Spinal cord (tissue), 10 donors: ENCODE measurements around the gene CCDC92. TPM values are rescaled to one million over a fixed set of nuclear protein-coding genes. Genes with fewer than 3 reads are reported as not detected.
A peak's percentile ranks its signal among the peaks of the same experiment; 100 is the strongest.

ENCODE experiments used
- DNase-seq, 6 donors: peaks; one replicate each; pipeline versions ENCODE4 v3.0.0 to v3.0.0-alpha.2; 2013 to 2015; ENCODE audit warnings: low spot score in 6 of 6, low read depth in 4 of 6
- H3K27ac ChIP-seq: one replicate; pipeline ENCODE4 v1.5.1; 2013; ENCODE audit warnings: low read depth, low read length, control low read depth
- H3K27me3 ChIP-seq: one replicate; pipeline ENCODE4 v1.6.1; 2013; ENCODE audit warnings: low read length; ENCODE audit not compliant: control insufficient read depth, insufficient read depth
- H3K36me3 ChIP-seq: one replicate; pipeline ENCODE4 v1.6.1; 2013; ENCODE audit warnings: low read length; ENCODE audit not compliant: control insufficient read depth, insufficient read depth
- H3K4me1 ChIP-seq: one replicate; pipeline ENCODE4 v1.6.1; 2013; ENCODE audit warnings: low read length; ENCODE audit not compliant: control insufficient read depth, insufficient read depth
- H3K4me3 ChIP-seq: one replicate; pipeline ENCODE4 v1.5.1; 2013; ENCODE audit warnings: low read depth, low read length, control low read depth
- H3K9me3 ChIP-seq: one replicate; pipeline ENCODE4 v1.6.1; 2013; ENCODE audit warnings: low read length; ENCODE audit not compliant: control insufficient read depth, insufficient read depth
- WGBS: methylation state at CpG from one replicate; pipeline ENCODE4 v1.1.5; 2013; ENCODE audit warnings: missing lambda C conversion rate; ENCODE audit not compliant: insufficient coverage; 5-methylcytosine and 5-hydroxymethylcytosine counted together
- polyA plus RNA-seq, 2 donors: library from polyadenylated mRNA; unstranded; fragments of 120-200 nt; gene quantifications; one replicate each; pipeline ENCODE4 v1.2.1, GENCODE V29; 2013; ENCODE audit not compliant: insufficient read length in 2 of 2
- total RNA-seq, 2 donors: library from RNA; depleted of rRNA in 1 of 2; stranded (reverse); fragments of 120-200 nt in 1 of 2; fragments of >200 nt in 1 of 2; gene quantifications; one replicate each; pipeline versions ENCODE4 v1.2.3 to v1.2.4, GENCODE V29; 2013 to 2014
- donor health status: healthy.

The CCDC92 gene
- total and polyA plus RNA-seq, 4 donors, result 21.7 to 109 (median 65.5) TPM

DNA sequence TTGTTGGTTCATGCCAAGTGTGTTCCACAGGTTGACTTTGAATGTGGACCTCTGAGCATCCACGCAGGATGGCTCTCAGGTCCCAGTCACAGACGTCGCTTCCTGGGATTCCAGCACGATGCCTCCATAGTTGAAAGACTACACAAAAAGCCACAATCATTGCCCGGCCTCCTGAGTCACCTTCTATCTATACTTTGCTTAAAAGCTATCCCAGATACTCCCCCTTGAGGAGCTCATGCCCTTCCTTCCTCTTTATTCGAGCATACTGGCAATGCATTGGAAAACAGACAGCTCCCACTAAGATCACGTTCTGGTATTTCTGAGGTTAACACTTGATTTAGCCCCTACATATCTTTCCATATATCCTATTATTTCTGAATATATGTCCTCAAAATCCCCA lies 40.4 kb upstream of the CCDC92 start:
- no peak for DNase-seq
- 92% methylated on average over 7 of the region's 7 CpGs for WGBS
- H3K36me3 ChIP-seq, result peaks cover 15% of the 10 kb centered on the region
- no peak overlapping the region for H3K27ac ChIP-seq
- peaks cover 3% of the 10 kb centered on the region for H3K4me1 ChIP-seq
- no peaks in the 10 kb centered on the region for H3K27me3 ChIP-seq
- no peaks in the 10 kb centered on the region for H3K9me3 ChIP-seq
- H3K4me3 ChIP-seq, result no peak overlapping the region

DNA sequence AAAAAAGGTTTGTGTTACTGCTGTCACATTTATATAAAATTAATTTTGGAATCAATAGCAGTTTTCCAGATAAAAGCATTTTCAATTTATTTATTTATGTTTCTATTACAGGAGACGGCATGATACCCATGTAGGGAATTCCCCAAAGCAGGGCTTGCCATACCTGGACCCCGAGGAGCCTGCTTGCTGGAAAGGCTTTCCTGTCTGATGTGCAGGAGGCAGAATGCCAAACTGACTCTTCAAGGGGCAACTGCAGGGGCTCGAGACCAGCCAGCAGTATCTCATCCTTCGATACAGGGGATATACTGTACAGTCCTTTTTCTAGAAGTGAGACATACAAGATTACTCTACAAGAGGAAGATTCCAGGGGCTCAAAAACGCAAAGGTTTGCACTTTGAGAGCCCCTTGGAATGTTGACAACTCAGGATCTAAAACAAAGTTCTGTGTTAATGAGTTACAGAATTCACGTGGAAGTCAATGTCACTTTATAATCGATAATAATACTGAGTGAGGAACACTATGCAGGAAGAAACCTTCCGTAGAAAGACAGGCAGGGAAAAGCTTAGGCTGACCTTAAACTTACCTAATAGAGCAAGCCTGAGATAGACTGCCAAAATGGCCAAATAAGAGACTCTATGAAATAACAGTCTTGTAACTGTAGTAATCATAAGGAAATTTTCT lies 38.9 kb upstream of the CCDC92 start:
- Histone ChIP-seq H3K4me3 (no peak overlapping the region), H3K36me3 (peaks cover 15% of the 10 kb centered on the region), H3K4me1 (peaks cover 11% of the 10 kb centered on the region), H3K27ac (no peak overlapping the region), H3K9me3 (no peaks in the 10 kb centered on the region), H3K27me3 (no peaks in the 10 kb centered on the region)
- no peak for DNase-seq
- WGBS, result 96% methylated on average over 4 of the region's 8 CpGs

DNA sequence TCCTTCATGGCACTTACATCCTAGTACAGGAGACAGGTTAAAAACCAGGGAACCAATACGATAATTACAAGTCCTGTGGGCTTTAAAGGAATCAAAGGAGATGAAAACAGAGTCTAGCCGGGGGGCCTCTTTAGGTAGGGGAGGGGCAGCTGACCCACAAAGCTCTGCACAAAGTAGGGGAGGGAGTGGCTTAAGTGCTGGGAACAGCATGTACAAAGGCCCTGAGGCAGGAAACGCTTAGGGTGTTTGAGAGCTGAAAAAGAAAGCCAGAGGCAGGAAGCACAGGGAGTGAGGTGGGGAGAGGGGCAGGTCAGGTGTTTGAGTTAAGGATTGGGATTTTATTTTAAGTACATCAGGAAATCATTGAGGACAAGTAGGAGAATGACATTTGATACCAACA lies 38.1 kb upstream of the CCDC92 start:
- 93% methylated on average over 3 of the region's 3 CpGs for WGBS
- Histone ChIP-seq H3K27ac (no peak overlapping the region), H3K9me3 (no peaks in the 10 kb centered on the region), H3K36me3 (peaks cover 12% of the 10 kb centered on the region), H3K4me1 (peaks cover 17% of the 10 kb centered on the region), H3K27me3 (no peaks in the 10 kb centered on the region), H3K4me3 (no peak overlapping the region)
- no peak for DNase-seq

DNA sequence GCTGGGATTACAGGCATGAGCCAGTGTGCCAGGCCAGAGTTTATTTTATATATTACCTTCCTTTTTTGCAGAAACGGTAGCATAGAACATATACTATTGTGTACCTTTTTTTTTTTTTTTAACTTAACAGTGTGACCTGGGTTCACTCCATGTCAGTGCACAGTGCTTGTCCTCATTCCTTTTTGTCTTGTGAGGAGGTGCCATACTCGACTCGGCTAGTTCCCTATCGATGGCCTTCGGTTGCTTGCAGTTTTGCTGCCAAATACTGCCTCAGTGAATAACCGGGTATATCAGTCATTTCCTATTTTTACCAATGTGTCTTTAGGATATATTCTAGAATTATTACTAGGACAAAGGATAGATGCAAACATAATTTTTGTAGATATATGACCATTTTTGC lies 37.1 kb upstream of the CCDC92 start:
- no peak overlapping the region for H3K27ac ChIP-seq
- no peaks in the 10 kb centered on the region for H3K9me3 ChIP-seq
- H3K4me1 ChIP-seq, result peaks cover 18% of the 10 kb centered on the region
- no peak for DNase-seq
- no peaks in the 10 kb centered on the region for H3K27me3 ChIP-seq
- H3K36me3 ChIP-seq, result peaks cover 8% of the 10 kb centered on the region
- H3K4me3 ChIP-seq, result no peak overlapping the region
- 90% methylated on average over 2 of the region's 6 CpGs for WGBS

DNA sequence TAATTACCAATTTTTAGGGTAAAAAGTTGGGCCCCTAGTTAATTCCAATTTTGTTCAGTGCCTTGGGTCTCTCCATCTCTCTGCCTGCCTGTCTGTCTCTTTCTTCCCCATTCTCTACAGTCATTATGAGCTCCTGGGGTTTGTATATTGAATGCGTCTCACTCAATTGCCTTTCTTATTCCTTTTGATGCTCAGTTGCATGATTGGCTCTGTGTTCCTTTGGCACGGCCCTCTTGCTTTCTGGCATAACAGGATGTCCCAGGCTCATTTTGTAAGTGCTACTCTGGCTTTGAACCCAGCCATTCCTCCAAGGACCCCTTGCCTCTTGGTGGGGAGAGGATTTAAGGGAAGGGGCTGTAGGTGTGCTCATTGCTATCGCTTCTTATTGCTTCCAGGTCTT lies 36.0 kb upstream of the CCDC92 start:
- H3K27me3 ChIP-seq, result no peaks in the 10 kb centered on the region
- H3K27ac ChIP-seq, result no peak overlapping the region
- H3K9me3 ChIP-seq, result no peaks in the 10 kb centered on the region
- peaks cover 18% of the 10 kb centered on the region for H3K4me1 ChIP-seq
- no CpG with 5 or more reads among the region's 3 CpGs for WGBS
- peaks cover 8% of the 10 kb centered on the region for H3K36me3 ChIP-seq
- H3K4me3 ChIP-seq, result no peak overlapping the region
- peak in 2 of 6 donors; percentile 62 to 87 for DNase-seq

DNA sequence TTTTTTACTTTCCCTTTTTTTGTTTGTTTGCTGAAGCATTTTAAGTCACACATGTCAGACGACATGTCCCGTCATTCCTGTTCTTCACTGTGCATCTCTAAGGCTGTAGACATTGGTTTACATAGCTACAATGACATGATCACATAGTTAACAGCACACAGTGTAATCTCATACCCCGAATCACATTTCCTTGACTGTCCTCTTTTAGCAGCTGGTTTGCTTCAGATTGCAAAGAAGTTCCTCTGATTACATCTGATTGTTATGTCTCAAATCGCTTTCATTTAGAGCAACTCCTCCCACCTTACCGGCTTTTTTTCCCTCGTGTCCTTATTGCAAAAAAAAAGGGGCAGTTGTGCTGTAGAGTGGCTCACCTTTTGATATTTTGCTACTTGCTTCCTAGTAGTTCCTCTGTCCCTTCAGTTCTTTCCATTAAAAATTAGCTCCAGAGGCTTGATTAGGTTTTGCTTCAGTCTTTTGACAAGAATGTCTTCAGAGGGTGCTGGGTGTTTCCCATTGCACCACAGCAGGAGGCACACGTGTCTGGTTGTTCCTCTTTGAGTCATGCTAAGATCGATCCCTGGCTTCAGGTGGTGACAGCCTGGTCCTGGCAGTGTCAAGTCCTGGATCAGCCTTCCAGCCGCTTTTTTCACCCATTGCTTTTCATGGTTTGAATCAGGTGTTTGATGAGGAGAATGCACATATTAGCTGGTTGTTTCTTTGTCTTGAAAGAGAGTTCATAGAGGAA lies 35.4 kb upstream of the CCDC92 start:
- no peaks in the 10 kb centered on the region for H3K27me3 ChIP-seq
- H3K4me3 ChIP-seq, result no peak overlapping the region
- H3K36me3 ChIP-seq, result peaks cover 8% of the 10 kb centered on the region
- peak in 2 of 6 donors; percentile 45 to 53 for DNase-seq
- no peak overlapping the region for H3K27ac ChIP-seq
- 52% methylated on average over 4 of the region's 9 CpGs for WGBS
- no peaks in the 10 kb centered on the region for H3K9me3 ChIP-seq
- peaks cover 18% of the 10 kb centered on the region for H3K4me1 ChIP-seq

DNA sequence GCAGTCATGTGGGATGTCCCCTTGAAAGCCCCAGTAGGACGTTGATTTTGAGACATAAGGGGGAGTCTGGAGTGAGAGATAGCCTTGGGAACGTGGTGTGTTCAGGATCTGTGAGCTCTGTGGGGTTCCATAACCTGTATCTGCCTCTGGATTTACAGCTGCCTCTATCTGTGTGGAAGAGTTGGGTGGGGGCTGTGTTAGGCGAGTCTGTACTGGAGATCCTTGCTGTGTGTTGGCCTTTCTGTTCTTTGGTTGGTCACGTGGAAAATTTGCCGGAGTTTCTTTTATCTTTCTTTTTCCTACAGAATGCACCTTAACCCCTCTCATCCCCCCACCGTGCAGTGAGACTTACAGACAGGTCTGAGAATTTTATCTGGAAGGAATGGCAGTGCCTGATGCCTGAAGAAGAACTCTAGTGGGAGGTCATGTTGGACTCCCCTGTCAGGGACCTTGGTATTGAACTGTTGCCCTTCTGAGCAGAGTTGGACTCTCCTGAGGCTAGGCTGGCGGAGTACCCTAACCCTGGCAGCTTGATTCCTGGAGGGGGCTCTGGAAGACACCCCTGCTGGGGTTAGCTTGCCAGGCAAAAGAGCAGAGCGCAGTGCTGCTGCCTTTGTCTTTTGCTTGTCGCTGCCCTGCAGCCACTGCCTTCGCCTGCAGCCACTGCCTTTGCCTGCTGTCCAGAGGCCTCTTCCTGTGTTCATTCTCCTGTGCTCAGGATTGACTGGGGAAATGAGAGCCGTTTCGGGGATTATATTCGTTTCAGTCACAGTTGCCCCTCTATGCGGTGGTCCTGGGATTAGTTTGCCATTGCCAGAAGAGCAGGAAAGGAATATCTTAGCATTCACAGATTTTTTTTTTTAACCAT lies 34.4 kb upstream of the CCDC92 start:
- WGBS, result 57% methylated on average over 6 of the region's 14 CpGs
- DNase-seq, result peak in 1 of 6 donors; percentile 39
- Histone ChIP-seq H3K4me1 (peaks cover 18% of the 10 kb centered on the region), H3K9me3 (no peaks in the 10 kb centered on the region), H3K36me3 (peaks cover 8% of the 10 kb centered on the region), H3K4me3 (no peak overlapping the region), H3K27ac (no peak overlapping the region), H3K27me3 (no peaks in the 10 kb centered on the region)

DNA sequence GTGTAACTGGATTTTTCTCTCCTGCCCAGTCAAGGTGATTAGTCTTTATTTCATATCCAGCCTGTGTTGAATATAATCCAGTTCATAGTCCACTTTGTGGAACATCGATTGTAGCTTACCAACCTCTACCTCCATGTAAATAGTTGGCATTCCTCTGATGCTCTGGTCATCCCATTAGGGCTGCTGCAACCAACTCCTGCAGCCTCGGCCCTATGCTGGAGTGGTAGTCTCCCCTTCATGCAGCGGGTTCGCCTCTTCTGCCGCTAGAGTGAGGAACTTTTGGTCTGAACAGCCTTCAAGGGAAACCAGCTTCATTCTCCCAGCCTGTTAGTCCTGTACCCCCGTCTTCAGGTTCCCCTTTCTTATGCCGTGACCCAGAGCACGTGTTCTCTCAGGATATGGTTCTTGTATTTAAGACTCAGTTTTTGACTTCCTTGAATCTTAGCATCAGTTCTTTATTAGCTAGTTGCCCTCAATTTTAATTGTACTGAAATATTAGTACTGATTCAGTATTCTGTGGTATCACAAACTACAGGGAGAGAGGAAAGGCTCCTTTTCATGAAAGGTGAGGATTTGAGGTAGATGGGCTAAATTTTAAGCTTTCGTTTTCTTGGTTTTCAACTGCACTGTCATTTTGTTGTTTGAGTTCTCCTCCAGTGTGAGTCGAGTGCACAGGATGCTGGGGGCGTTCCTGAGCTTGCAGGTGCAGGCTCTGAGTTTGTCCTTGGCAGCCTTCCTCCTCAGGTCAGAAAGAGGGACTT lies 33.6 kb upstream of the CCDC92 start:
- H3K4me1 ChIP-seq, result peaks cover 18% of the 10 kb centered on the region
- WGBS, result 88% methylated on average over 8 of the region's 11 CpGs
- peaks cover 15% of the 10 kb centered on the region for H3K36me3 ChIP-seq
- H3K4me3 ChIP-seq, result no peak overlapping the region
- no peak for DNase-seq
- no peak overlapping the region for H3K27ac ChIP-seq
- no peaks in the 10 kb centered on the region for H3K9me3 ChIP-seq
- no peaks in the 10 kb centered on the region for H3K27me3 ChIP-seq

DNA sequence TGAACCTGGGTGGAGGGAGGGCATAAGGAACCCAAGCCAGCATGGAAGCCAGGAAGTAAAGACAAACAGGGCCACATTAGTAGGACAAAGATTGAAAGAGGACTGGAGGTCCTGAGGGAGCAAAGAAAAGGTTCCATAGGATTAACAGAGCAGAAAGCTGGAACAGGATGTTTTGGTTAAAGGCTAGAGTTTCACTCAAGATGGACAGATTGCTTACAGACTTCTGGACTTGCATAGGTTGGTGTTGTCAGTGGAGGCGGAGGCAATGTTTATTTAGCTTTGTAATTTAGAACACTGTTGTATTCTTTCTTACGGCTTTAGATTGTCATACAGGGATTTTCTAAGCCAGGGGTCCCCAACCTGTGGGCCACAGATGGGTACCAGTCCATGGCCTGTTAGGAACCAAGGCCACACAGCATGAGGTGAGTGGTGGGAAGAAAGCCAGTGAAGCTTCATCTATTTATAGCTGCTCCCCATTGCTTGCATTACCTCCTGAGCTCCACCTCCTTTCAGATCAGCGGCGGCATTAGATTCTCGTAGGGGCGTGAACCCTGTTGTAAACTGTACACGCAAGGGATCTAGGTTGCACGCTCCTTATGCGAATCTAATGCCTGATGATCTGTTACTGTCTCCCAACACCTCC lies 31.7 kb upstream of the CCDC92 start:
- Histone ChIP-seq H3K4me3 (no peak overlapping the region), H3K36me3 (peaks cover 15% of the 10 kb centered on the region), H3K27me3 (no peaks in the 10 kb centered on the region), H3K9me3 (no peaks in the 10 kb centered on the region), H3K4me1 (peaks cover 26% of the 10 kb centered on the region), H3K27ac (no peak overlapping the region)
- 81% methylated on average over 5 of the region's 9 CpGs for WGBS
- no peak for DNase-seq
